Pancreas (tissue), 10 donors: Measurements from ENCODE around the gene JPH2. TPM values are rescaled to one million over a fixed set of nuclear protein-coding genes. Genes with fewer than 3 reads are reported as not detected.

Source experiments
- ATAC-seq, 4 donors: fragments of 200-7000 bp; cut with Tn5 transposase; one replicate each; pipeline versions ENCODE4 v1.8.0 to v1.9.1; 2020; ENCODE audit warnings: mild to moderate bottlenecking in 4 of 4, moderate library complexity in 4 of 4
- DNase-seq, 6 donors: peaks; one replicate each; pipeline ENCODE4 v3.0.0-alpha.2; 2020
- FAIRE-seq: peaks from 2 replicates; lab custom pipeline; 2012; peaks lifted over from hg19 to GRCh38; lab: Jason Lieb, UNC
- H3K27ac ChIP-seq, 4 donors: fragments of 200-600 bp; sonication (generic); 1 replicate in 3 of 4; 2 replicates in 1 of 4; pipeline versions ENCODE4 v1.5.0 to v1.8.0; 2020
- H3K27me3 ChIP-seq, 4 donors: fragments of 200-600 bp; one replicate each; pipeline ENCODE4 v1.8.0; 2021
- H3K36me3 ChIP-seq, 3 donors: fragments of 200-600 bp; sonication (generic) in 1 of 3; one replicate each; pipeline versions ENCODE4 v1.5.0 to v1.8.0; 2020 to 2021
- H3K4me1 ChIP-seq, 3 donors: fragments of 200-600 bp; one replicate each; pipeline ENCODE4 v1.8.0; 2021
- H3K4me3 ChIP-seq, 4 donors: fragments of 200-600 bp; sonication (generic) in 2 of 4; one replicate each; pipeline versions ENCODE4 v1.5.0 to v1.8.0; 2020 to 2021
- H3K9me3 ChIP-seq, 4 donors: fragments of 200-600 bp; one replicate each; pipeline ENCODE4 v1.8.0; 2021
- WGBS, 2 donors: extraction: QIAGEN DNeasy Blood & Tissue Kit; methylation state at CpG; one replicate each; pipeline ENCODE4 v1.1.7; 2013; 5-methylcytosine and 5-hydroxymethylcytosine counted together
- intact Hi-C, 3 donors: fragments of 100-400 bp; cut with DNase I; formaldehyde crosslinking; loops; one replicate each; pipeline versions ENCODE4 v1.11.1 to v1.14.2; 2022
- polyA plus RNA-seq, 2 donors: library from polyadenylated mRNA; stranded (reverse); fragments of 200-250 nt; gene quantifications; one replicate each; pipeline ENCODE4 v1.2.3, GENCODE V29; 2013
- total RNA-seq, 6 donors: library from RNA; stranded (reverse); fragmentation: NEBNext Ultra II Directional in 4 of 6; extraction: Animal tissue kit (Norgen Biotek cat#: 25700) in 4 of 6; gene quantifications; one replicate each; pipeline versions ENCODE4 v1.2.1 to v1.2.4, GENCODE V29; 2021 to 2023
- TF ChIP-seq, protein P1 (sequence below), 4 donors: fragments of 200-600 bp; sonication (generic) in 3 of 4; IDR thresholded peaks; one replicate each; pipeline versions ENCODE4 v1.5.0 to v1.8.0; 2021; ENCODE audit warnings: antibody characterized with exemption in 4 of 4
- donor health status: healthy with polysubstance abuse.
- donor health status: DM: no; HTN: no; CAD: no; lungs with moderate emphysema.
- donor health status: DM: no; HTN: no; CAD: no.
- donor health status: control.
- donor health status: control.
- donor health status: Bipolar disorder and iron deficiency.
- donor health status: DM: yes; HTN: yes; CAD: no.
- donor health status: DM: no; HTN: no; CAD: no.
- donor health status: DM: no; HTN: no; CAD: no.
- donor health status: DM: yes; HTN: yes; CAD: no.

JPH2 gene
- total and polyA plus RNA-seq, 8 donors: 0.09 to 1.1 (median 0.30) TPM

GRCh38 chr20:44075950-44076232 is 111.1 kb downstream of the JPH2 start:
- FAIRE-seq: no peak
- Histone ChIP-seq H3K27ac (no peak overlapping the region), H3K36me3 (no peaks in the 10 kb centered on the region), H3K27me3 (no peaks in the 10 kb centered on the region), H3K4me1 (no peaks in the 10 kb centered on the region), H3K4me3 (no peak overlapping the region), H3K9me3 (no peaks in the 10 kb centered on the region)
- 80 to 95% methylated on average over 5 of the region's 5 CpGs for WGBS, 2 donors
- no peak for DNase-seq
- intact Hi-C loops: loop anchor here in 2 of 3 donors (10.0 kb wide), 2 partner anchors 321 to 541 kb away; no protein-coding TSS in a partner anchor
- no peak for ATAC-seq
- TF ChIP-seq, protein P1, sequence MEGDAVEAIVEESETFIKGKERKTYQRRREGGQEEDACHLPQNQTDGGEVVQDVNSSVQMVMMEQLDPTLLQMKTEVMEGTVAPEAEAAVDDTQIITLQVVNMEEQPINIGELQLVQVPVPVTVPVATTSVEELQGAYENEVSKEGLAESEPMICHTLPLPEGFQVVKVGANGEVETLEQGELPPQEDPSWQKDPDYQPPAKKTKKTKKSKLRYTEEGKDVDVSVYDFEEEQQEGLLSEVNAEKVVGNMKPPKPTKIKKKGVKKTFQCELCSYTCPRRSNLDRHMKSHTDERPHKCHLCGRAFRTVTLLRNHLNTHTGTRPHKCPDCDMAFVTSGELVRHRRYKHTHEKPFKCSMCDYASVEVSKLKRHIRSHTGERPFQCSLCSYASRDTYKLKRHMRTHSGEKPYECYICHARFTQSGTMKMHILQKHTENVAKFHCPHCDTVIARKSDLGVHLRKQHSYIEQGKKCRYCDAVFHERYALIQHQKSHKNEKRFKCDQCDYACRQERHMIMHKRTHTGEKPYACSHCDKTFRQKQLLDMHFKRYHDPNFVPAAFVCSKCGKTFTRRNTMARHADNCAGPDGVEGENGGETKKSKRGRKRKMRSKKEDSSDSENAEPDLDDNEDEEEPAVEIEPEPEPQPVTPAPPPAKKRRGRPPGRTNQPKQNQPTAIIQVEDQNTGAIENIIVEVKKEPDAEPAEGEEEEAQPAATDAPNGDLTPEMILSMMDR (IDR thresholded peaks at IDR 0.05): no peak

- Histone ChIP-seq H3K9me3 (no peaks in the 10 kb centered on the region), H3K4me3 (no peak overlapping the region), H3K4me1 (no peaks in the 10 kb centered on the region), H3K27me3 (no peaks in the 10 kb centered on the region), H3K36me3 (no peaks in the 10 kb centered on the region), H3K27ac (no peak overlapping the region)
- DNase-seq (no peak), FAIRE-seq (no peak), ATAC-seq (no peak)
- WGBS, 2 donors: 75 to 83% methylated on average over 23 of the region's 23 CpGs
- TF ChIP-seq, protein P1 (IDR thresholded peaks at IDR 0.05): no peak
- intact Hi-C loops: loop anchor here in 2 of 3 donors (10.0 kb wide), 2 partner anchors 321 to 541 kb away; no protein-coding TSS in a partner anchor
Measured at GRCh38 chr20:44075191-44075949, 111.6 kb downstream of the JPH2 start.

GRCh38 chr20:44074252-44075151 is 112.5 kb downstream of the JPH2 start:
- no peak for FAIRE-seq
- DNase-seq: no peak
- ATAC-seq: no peak
- Histone ChIP-seq H3K4me1 (no peaks in the 10 kb centered on the region), H3K27ac (no peak overlapping the region), H3K4me3 (no peak overlapping the region), H3K9me3 (no peaks in the 10 kb centered on the region), H3K27me3 (no peaks in the 10 kb centered on the region), H3K36me3 (no peaks in the 10 kb centered on the region)
- WGBS, 2 donors: 67 to 68% methylated on average over 12 of the region's 12 CpGs
- TF ChIP-seq, protein P1 (IDR thresholded peaks at IDR 0.05): no peak
- intact Hi-C loops: loop anchor here in 2 of 3 donors (10.0 kb wide), 2 partner anchors 320 to 540 kb away; no protein-coding TSS in a partner anchor

GRCh38 chr20:44073675-44074071 is 113.3 kb downstream of the JPH2 start:
- ATAC-seq: no peak

More at GRCh38 chr20:44073675-44074071, 113.3 kb downstream of the JPH2 start:
- no peaks in the 10 kb centered on the region for H3K36me3 ChIP-seq
- 49 to 66% methylated on average over 6 of the region's 6 CpGs for WGBS, 2 donors
- H3K4me3 ChIP-seq: no peak overlapping the region
- H3K27me3 ChIP-seq: no peaks in the 10 kb centered on the region
- DNase-seq (no peak), FAIRE-seq (no peak)
- TF ChIP-seq, protein P1 (IDR thresholded peaks at IDR 0.05): no peak
- H3K27ac ChIP-seq: no peak overlapping the region
- no peaks in the 10 kb centered on the region for H3K4me1 ChIP-seq
- no peaks in the 10 kb centered on the region for H3K9me3 ChIP-seq
- intact Hi-C loops: loop anchor here in 2 of 3 donors (10.0 kb wide), 2 partner anchors 319 to 539 kb away; no protein-coding TSS in a partner anchor
